Activated T-cell treated with anti-CD3 and anti-CD28 coated beads, Interleukin-2, amount 50 U/mL, for 24 hours (primary cell): Measurements from ENCODE around the gene SDC3.

Source experiments
- DNase-seq: peaks from one replicate; pipeline ENCODE4 v3.0.0-alpha.2; 2020
- H3K27ac Mint-ChIP-seq: 2 replicates; pipeline ENCODE4 v1.8.0; 2020; ENCODE audit warnings: mild to moderate bottlenecking, mixed read lengths
- H3K27me3 Mint-ChIP-seq: 2 replicates; pipeline ENCODE4 v1.8.0; 2020; ENCODE audit warnings: mixed read lengths
- H3K36me3 Mint-ChIP-seq: 2 replicates; pipeline ENCODE4 v1.8.0; 2020; ENCODE audit warnings: low read depth, mixed read lengths
- H3K4me1 Mint-ChIP-seq: 2 replicates; pipeline ENCODE4 v1.8.0; 2020; ENCODE audit warnings: low read depth, mixed read lengths
- H3K4me3 Mint-ChIP-seq: 2 replicates; pipeline ENCODE4 v1.8.0; 2020; ENCODE audit warnings: mild to moderate bottlenecking, moderate library complexity, mixed read lengths
- H3K9me3 Mint-ChIP-seq: 2 replicates; pipeline ENCODE4 v1.8.0; 2020; ENCODE audit warnings: mixed read lengths

The SDC3 gene

DNA sequence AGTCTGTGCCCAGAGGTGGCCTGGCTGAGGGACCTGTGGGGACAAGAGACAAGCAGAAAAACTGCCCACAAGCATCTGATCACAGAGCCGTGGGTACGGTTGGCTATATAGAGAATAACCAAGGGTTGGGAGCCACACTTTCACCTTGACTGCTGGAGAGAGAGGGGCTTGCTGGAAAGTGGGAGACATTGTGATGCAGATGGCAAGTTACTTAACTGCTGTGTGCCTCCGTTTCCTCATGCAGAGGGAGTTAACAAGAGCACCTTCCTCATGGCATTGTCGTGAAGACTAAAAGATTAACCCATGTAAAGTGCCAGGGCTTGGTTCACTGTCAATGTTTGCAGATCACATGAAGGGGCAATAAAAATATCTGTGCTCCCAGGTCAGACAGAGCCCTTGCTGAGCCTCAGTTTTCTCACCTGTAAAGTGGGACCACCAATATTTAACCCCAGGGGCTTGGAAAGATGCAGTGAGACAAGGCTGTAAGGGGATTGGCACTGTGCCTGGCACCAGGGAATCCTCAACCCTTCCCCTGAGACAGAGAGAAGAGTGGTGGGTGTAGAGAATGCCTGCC is 52.8 kb downstream of the SDC3 start:
- peaks cover 7% of the 10 kb centered on the region for H3K27me3 Mint-ChIP-seq
- peaks cover 6% of the 10 kb centered on the region for H3K4me1 Mint-ChIP-seq
- no peak for DNase-seq
- H3K27ac Mint-ChIP-seq, result no peak overlapping the region
- no peaks in the 10 kb centered on the region for H3K9me3 Mint-ChIP-seq
- H3K4me3 Mint-ChIP-seq, result no peak overlapping the region
- no peaks in the 10 kb centered on the region for H3K36me3 Mint-ChIP-seq

DNA sequence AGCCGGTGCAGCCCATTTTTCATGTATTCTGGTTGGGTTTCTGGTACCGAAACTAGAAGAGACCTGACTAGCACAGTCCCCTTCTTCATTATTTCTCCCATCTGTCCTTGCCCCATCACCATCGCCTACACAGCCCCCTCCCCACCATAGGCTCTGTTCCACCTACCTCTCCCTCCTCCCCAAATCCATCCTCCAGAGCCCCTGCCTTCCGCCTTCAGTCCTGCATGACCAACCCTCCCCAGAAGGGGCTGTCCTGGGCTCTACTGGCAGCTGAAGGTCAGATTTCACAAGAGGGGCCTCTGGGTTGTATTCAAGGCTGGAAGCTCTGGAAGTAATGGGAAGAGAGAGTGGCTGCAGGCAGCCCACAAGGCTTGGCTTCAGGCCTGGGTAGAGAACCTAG is 55.2 kb downstream of the SDC3 start:
- Mint-ChIP-seq H3K27ac (no peak overlapping the region), H3K36me3 (no peaks in the 10 kb centered on the region), H3K27me3 (peaks cover 22% of the 10 kb centered on the region), H3K9me3 (no peaks in the 10 kb centered on the region), H3K4me1 (peaks cover 6% of the 10 kb centered on the region), H3K4me3 (no peak overlapping the region)
- no peak for DNase-seq

DNA sequence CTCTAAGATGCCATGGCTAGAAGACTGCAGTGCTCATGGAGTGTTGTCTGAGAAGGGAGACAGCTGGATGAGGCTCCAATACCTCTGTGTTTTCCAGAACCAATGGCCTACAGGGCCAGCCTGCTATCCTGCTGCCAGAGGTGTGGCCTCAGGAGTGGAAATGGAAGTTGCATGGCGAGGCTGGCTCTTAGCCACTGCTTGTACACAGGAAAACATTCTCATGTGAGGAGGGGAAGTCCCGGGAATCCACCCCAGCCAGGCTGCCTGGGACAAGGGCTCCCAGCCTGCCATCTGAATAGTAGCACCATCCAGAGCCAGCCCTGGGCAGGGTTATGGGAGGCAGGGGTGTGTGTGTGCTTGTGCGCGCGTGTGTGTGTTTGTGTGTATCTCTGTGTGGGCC is 56.5 kb downstream of the SDC3 start:
- Mint-ChIP-seq H3K27ac (no peak overlapping the region), H3K4me3 (no peak overlapping the region), H3K4me1 (peaks cover 6% of the 10 kb centered on the region), H3K36me3 (no peaks in the 10 kb centered on the region), H3K9me3 (no peaks in the 10 kb centered on the region), H3K27me3 (peaks cover 34% of the 10 kb centered on the region)
- DNase-seq, result no peak

DNA sequence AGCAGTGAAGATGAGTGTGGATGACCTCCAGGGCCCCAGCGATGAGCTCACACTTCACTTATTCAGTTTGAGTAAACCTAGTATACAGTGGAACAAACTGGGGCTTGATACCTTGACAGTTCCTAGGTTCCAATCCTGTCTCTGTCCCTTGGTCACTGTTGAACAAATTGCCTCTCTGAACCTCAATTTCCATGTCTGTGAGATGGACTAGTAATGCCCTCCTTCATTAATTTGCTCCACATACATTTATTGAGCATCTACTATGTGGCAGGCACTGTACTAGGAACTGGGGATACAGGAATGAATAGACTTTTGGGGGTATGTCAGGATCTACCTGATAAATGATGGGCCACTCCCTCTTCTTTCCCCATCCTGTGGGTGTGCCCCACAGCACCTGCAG is 57.3 kb downstream of the SDC3 start:
- no peak overlapping the region for H3K4me3 Mint-ChIP-seq
- H3K36me3 Mint-ChIP-seq, result no peaks in the 10 kb centered on the region
- peaks cover 6% of the 10 kb centered on the region for H3K4me1 Mint-ChIP-seq
- H3K27ac Mint-ChIP-seq, result no peak overlapping the region
- peaks cover 40% of the 10 kb centered on the region for H3K27me3 Mint-ChIP-seq
- H3K9me3 Mint-ChIP-seq, result no peaks in the 10 kb centered on the region
- no peak for DNase-seq

DNA sequence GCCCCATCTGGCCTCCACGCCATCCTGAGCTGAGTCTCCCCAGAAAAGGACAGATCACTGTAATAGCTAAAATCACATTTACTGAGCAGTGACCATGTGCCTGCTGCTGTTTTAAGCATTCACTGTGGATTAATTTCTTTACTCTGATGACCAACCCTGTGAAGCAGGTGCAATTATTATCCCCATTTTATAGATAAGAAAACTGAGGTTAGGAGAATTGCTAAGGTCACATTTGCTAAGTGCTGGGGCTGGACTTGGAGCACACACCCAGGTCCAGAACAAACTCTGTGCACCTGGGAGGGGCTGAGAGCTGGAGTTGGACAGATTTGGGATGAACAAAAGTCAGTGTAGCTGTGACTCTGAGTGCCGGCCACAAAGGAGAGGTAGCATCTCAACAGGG is 58.0 kb downstream of the SDC3 start:
- peaks cover 46% of the 10 kb centered on the region for H3K27me3 Mint-ChIP-seq
- no peak overlapping the region for H3K4me3 Mint-ChIP-seq
- no peaks in the 10 kb centered on the region for H3K9me3 Mint-ChIP-seq
- no peak for DNase-seq
- H3K36me3 Mint-ChIP-seq, result no peaks in the 10 kb centered on the region
- peaks cover 6% of the 10 kb centered on the region for H3K4me1 Mint-ChIP-seq
- H3K27ac Mint-ChIP-seq, result no peak overlapping the region

DNA sequence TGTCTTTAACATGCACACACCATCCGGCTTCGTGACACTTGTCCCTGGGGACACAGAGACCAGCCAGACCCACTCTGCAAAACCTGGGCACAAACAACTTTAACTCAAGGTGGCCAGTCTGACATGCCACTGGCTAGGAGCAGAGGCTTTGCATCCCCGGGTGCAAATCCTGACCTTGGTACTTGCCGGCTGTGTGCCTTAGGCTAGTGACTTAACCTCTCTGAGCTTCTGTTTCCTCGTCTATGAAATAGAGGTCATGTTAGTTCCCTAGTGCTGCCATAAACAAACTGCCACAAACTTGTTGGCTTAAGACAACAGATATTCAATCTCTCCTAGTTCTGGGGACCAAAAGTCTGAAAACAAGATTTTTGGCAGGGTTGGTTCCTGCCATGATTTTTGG is 60.4 kb downstream of the SDC3 start:
- no peak for DNase-seq
- Mint-ChIP-seq H3K9me3 (no peaks in the 10 kb centered on the region), H3K27ac (no peak overlapping the region), H3K36me3 (no peaks in the 10 kb centered on the region), H3K4me1 (no peaks in the 10 kb centered on the region), H3K4me3 (no peak overlapping the region), H3K27me3 (peaks cover 63% of the 10 kb centered on the region)

DNA sequence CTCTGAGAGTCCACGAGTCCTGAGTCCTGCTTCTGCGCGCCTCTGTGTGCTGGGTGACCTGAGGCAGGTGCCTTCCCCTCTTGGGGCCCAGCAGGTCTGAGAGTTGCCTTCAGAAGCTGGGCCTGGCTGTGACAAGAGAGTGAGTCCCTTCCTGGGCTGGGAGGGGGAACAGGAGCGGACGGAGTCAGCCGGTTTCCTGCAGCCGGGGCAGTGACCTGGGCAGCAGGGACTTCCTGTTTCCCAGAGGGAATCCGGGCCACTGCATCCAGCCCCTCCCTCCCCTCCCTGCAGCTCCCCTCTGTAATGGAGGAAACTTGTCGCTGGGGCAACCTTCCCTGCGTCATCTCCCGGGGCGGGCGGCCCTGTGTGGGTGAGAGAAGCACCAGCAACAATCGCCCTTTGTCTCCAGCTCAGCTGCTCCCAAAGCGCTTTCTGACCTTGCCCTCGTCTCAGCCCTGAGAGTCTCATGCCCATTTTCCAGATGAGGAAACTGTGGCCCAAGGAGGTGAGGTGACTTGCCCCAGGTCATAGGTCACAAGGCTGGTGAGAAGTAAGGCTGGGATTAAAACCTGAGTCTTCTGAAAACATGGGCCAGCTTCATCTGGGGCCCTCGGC is 61.1 kb downstream of the SDC3 start:
- Mint-ChIP-seq H3K4me1 (no peaks in the 10 kb centered on the region), H3K9me3 (no peaks in the 10 kb centered on the region), H3K27ac (no peak overlapping the region), H3K4me3 (no peak overlapping the region), H3K27me3 (peaks cover 69% of the 10 kb centered on the region), H3K36me3 (no peaks in the 10 kb centered on the region)
- no peak for DNase-seq

DNA sequence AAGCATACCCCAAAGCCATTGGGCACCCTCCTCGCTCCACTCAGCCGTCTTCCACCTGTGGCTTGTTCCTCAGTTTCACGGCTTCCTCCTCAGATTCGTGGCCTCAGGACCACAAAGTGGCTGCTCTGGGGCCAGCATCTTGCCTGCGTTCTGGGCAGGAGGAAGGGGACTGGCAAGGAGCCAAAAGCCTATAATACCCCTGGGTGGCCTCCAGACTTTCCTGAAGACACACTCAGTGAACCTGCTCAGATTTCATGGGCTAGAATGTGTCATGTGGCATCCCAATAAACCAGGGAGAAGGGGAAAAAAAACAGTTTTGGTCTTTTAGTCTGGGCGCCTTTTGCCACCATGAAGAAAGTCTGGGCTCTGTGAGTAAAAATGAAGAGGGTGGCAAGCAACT is 62.0 kb downstream of the SDC3 start:
- no peak overlapping the region for H3K27ac Mint-ChIP-seq
- peaks cover 75% of the 10 kb centered on the region for H3K27me3 Mint-ChIP-seq
- H3K36me3 Mint-ChIP-seq, result no peaks in the 10 kb centered on the region
- no peak for DNase-seq
- no peaks in the 10 kb centered on the region for H3K9me3 Mint-ChIP-seq
- H3K4me1 Mint-ChIP-seq, result no peaks in the 10 kb centered on the region
- H3K4me3 Mint-ChIP-seq, result no peak overlapping the region

DNA sequence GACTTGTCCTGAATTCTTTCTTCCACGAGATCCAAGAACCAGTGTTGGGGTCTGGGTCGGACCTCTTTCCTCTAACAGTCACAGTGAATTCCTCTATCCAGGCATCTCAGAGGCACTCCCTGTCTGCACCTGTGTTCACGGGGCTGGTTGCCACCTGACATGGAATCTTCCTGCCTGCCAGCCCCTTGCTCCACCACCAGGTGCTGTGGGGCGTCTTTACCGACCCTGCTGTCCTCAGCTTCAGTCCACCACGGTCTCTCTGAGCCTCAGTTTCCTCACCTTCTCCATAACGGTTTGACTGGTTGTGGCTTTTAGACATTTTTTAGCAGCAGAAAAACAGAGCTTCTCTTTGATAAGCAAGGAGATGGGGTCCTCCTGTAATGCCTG is 62.7 kb downstream of the SDC3 start:
- no peak overlapping the region for H3K27ac Mint-ChIP-seq
- H3K36me3 Mint-ChIP-seq, result no peaks in the 10 kb centered on the region
- no peak for DNase-seq
- peaks cover 82% of the 10 kb centered on the region for H3K27me3 Mint-ChIP-seq
- H3K4me1 Mint-ChIP-seq, result no peaks in the 10 kb centered on the region
- no peaks in the 10 kb centered on the region for H3K9me3 Mint-ChIP-seq
- no peak overlapping the region for H3K4me3 Mint-ChIP-seq

DNA sequence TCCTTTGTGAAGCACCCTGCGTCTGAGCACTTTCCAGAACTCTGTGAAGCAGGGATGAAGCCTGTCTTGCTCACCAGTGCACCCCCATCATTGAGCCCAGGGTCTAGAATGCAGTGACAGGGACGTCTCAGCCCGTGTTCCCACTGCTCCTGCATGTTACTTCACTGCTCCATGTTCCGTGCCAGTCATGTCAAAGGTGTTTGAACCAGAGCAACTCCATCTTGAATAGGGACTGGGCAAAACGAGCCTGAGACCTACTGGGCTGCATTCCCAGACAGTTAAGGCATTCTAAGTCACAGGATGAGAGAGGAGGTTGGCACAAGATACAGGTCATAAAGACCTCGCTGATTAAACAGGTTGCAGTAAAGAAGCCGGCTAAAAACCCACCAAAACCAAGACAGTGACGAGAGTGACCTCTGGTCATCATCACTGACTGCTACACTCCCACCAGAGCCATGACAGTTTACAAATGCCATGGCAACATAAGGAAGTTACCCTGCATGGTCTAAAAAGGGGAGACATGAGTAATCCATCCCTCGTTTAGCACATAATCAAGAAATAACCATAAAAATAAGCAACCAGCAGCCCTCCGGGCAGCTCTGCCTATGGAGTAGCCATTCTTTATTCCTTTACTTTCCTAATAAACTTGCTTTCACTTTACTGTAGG is 63.2 kb downstream of the SDC3 start:
- peaks cover 86% of the 10 kb centered on the region for H3K27me3 Mint-ChIP-seq
- H3K36me3 Mint-ChIP-seq, result no peaks in the 10 kb centered on the region
- no peaks in the 10 kb centered on the region for H3K9me3 Mint-ChIP-seq
- no peaks in the 10 kb centered on the region for H3K4me1 Mint-ChIP-seq
- H3K4me3 Mint-ChIP-seq, result no peak overlapping the region
- DNase-seq, result no peak
- no peak overlapping the region for H3K27ac Mint-ChIP-seq

DNA sequence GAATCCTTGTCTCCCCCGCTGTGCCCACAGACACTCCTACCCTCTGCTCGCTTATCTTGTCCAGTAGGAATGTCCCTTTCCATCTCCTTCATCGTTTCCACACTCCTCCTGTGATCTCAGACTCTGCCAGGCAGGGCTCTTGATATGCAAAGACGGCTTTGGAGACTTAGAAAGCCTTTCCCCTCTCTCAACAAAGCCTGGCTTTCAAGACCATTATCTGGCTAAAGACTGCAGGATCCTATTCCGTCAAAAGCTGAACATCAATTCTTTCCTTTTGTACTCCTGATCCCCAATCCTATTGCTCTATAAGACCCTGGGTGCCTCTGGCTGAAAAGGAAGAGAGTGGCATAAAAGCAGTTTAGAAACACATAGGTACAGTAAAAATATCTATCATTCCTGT is 63.9 kb downstream of the SDC3 start:
- Mint-ChIP-seq H3K4me1 (no peaks in the 10 kb centered on the region), H3K9me3 (no peaks in the 10 kb centered on the region), H3K27ac (no peak overlapping the region), H3K27me3 (peaks cover 81% of the 10 kb centered on the region), H3K4me3 (no peak overlapping the region), H3K36me3 (no peaks in the 10 kb centered on the region)
- no peak for DNase-seq

DNA sequence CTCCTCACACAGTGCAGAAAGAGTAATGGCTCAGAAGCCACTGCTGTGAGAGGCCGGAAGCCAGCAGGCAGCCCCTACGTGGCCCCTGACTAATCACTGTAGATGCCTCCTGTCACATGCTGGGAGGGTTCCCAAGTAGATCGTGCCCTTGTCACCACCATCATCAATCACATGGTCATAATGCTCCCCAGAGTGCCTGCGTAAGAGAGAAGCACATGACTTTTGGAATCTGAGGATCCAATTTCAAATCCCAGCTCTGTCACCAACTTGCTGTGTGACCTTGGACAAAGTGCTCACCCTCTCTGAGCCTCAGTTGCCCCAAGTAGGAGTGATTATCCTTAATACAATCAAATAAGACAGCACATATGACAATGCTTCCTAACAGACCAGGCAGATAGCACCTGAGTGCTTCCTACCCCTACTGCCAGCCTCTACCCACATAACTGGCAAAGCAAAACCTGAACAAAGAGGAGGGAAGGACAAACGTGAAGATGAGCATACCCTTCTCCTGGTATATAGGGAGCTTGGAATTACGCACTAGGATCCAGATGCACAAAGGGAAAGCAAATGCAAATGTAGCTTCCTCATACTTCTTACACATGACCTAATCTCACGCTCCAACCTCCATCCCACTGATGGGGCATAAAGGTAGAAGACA is 65.7 kb downstream of the SDC3 start:
- Mint-ChIP-seq H3K36me3 (no peaks in the 10 kb centered on the region), H3K4me1 (no peaks in the 10 kb centered on the region), H3K4me3 (no peak overlapping the region), H3K9me3 (peaks cover 2% of the 10 kb centered on the region), H3K27ac (no peak overlapping the region), H3K27me3 (peaks cover 78% of the 10 kb centered on the region)
- no peak for DNase-seq

DNA sequence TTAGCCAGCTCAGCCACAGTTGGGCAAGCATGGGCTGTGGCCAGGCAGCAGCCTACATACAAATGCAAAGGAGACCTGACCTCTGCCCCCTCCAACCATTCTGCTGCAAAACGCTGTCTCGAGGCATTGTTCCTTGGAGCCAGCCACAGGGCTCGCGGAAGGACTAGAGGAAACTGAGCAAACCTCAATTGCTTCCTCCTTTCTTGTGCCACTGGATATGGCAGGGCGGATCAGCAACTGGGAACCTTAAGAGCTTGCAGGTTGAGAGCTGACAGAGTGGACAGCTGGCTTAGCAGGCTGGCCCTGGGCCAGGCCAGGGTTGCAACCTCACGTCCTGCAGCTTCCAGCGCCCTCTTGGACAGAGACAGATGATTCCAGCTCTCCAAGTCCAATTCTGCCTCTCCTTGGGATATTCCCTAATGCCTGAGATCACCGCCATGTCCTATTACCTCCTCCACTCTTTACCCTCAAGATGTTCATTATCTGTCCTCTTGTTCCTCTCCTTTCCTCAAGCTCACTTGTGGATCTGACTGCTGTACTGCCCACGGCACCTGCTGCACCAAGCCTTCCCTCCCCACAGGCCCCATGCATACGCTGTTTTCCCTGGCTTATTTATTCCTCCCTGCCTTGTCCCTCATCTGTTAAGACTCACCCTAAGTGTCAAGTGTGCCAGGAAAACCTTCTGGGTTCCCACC is 67.5 kb downstream of the SDC3 start:
- H3K4me3 Mint-ChIP-seq, result no peak overlapping the region
- DNase-seq, result no peak
- peaks cover 2% of the 10 kb centered on the region for H3K9me3 Mint-ChIP-seq
- peaks cover 69% of the 10 kb centered on the region for H3K27me3 Mint-ChIP-seq
- H3K4me1 Mint-ChIP-seq, result no peaks in the 10 kb centered on the region
- H3K36me3 Mint-ChIP-seq, result no peaks in the 10 kb centered on the region
- no peak overlapping the region for H3K27ac Mint-ChIP-seq

DNA sequence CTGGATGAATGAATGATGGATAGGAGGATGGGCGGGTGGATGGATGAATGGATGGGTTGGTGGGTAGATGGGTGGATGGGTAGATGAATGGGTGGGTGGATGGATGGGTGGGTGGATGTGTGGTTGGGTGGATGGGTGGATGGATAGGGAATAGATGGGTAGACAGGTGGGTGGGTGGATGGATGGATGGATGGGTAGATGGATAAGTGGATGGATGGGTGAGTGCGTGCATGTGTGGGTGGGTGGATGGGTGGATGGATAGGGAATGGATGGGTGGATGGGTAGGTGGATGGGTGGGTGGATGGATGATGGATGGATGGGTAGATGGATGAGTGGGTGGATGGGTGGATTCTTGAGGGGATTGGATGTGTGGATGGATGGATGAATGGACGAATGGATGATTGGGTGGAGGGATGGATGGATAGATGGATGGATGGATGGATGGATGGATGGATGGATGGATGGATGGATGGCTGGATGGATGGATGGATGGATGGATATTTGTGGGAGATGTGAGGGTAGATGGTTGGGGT is 68.7 kb downstream of the SDC3 start:
- no peak for DNase-seq
- Mint-ChIP-seq H3K9me3 (peaks cover 2% of the 10 kb centered on the region), H3K4me3 (no peak overlapping the region), H3K36me3 (no peaks in the 10 kb centered on the region), H3K27me3 (peaks cover 58% of the 10 kb centered on the region), H3K27ac (no peak overlapping the region), H3K4me1 (no peaks in the 10 kb centered on the region)
